HEK293 (cell line): Measurements from ENCODE around the gene GLCCI1.

Experiments
- CTCF ChIA-PET: fragments of 350-600 bp; formaldehyde crosslinking; extraction: SDS; loops from one replicate; lab custom pipeline; 2021; ENCODE audit warnings: antibody characterized with exemption; lab: Yijun Ruan, JAX
- POLR2A ChIA-PET: fragments of 300-600 bp; formaldehyde crosslinking; extraction: SDS; loops from one replicate; lab custom pipeline; 2020; ENCODE audit warnings: antibody characterized with exemption, inconsistent platforms; lab: Yijun Ruan, JAX
- H3K27ac ChIP-seq: fragments of 200-500 bp; sonication (Bioruptor generic); 2 replicates; pipeline ENCODE4 v1.5.1; 2014; ENCODE audit warnings: low read depth, low read length, control low read depth, inconsistent platforms; ENCODE audit errors: extremely low read depth
- H3K36me3 ChIP-seq, 2 experiments: fragments of 200-500 bp in 1 of 2; sonication (Bioruptor generic) in 1 of 2; 1 replicate in 1 of 2; 2 replicates in 1 of 2; pipeline ENCODE4 v1.5.1; 2014 to 2017; ENCODE audit warnings: inconsistent platforms in 2 of 2, low read length in 2 of 2; ENCODE audit not compliant: control insufficient read depth in 2 of 2, insufficient read depth in 1 of 2
- H3K4me1 ChIP-seq: fragments of 200-500 bp; sonication (Bioruptor generic); 2 replicates; pipeline ENCODE4 v1.5.1; 2014; ENCODE audit warnings: mild to moderate bottlenecking, low read length, inconsistent platforms; ENCODE audit not compliant: control insufficient read depth, insufficient read depth
- H3K4me3 ChIP-seq: 2 replicates; pipeline ENCODE4 v1.5.1; 2011; ENCODE audit warnings: low read depth, mild to moderate bottlenecking, control low read depth, low read length, moderate library complexity
- H3K9me3 ChIP-seq: fragments of 200-500 bp; sonication (Bioruptor generic); 2 replicates; pipeline ENCODE4 v1.5.1; 2014; ENCODE audit warnings: low read depth, low read length, inconsistent platforms; ENCODE audit not compliant: control insufficient read depth, insufficient read depth
- EGR2 ChIP-seq: fragments of 450-650 bp; formaldehyde crosslinking; IDR thresholded peaks from 2 replicates; pipeline ENCODE4 v1.5.1; 2016; ENCODE audit warnings: low read depth, missing biosample characterization, missing genetic modification characterization
- GFI1B ChIP-seq: fragments of 450-650 bp; formaldehyde crosslinking; IDR thresholded peaks from 2 replicates; pipeline ENCODE4 v1.5.1; 2016; ENCODE audit warnings: missing biosample characterization, missing genetic modification characterization
- KLF7 ChIP-seq: fragments of 450-650 bp; formaldehyde crosslinking; IDR thresholded peaks from 2 replicates; pipeline ENCODE4 v1.5.1; 2016; ENCODE audit warnings: missing biosample characterization, missing genetic modification characterization, borderline replicate concordance
- MYNN ChIP-seq: fragments of 450-650 bp; formaldehyde crosslinking; IDR thresholded peaks from 2 replicates; pipeline ENCODE4 v1.5.1; 2016; ENCODE audit warnings: missing biosample characterization, missing genetic modification characterization, borderline replicate concordance
- OSR2 ChIP-seq: fragments of 450-650 bp; formaldehyde crosslinking; IDR thresholded peaks from 2 replicates; pipeline ENCODE4 v1.5.1; 2016; ENCODE audit warnings: missing biosample characterization, missing genetic modification characterization
- ZBTB17 ChIP-seq: fragments of 450-650 bp; formaldehyde crosslinking; IDR thresholded peaks from 2 replicates; pipeline ENCODE4 v1.5.1; 2016; ENCODE audit warnings: missing biosample characterization, missing genetic modification characterization
- ZNF121 ChIP-seq: fragments of 450-650 bp; formaldehyde crosslinking; IDR thresholded peaks from 2 replicates; pipeline ENCODE4 v1.5.1; 2016; ENCODE audit warnings: missing biosample characterization, missing genetic modification characterization
- ZNF2 ChIP-seq: fragments of 450-650 bp; formaldehyde crosslinking; IDR thresholded peaks from 2 replicates; pipeline ENCODE4 v1.5.1; 2016; ENCODE audit warnings: missing biosample characterization, missing genetic modification characterization
- ZNF202 ChIP-seq: fragments of 450-650 bp; formaldehyde crosslinking; IDR thresholded peaks from 2 replicates; pipeline ENCODE4 v1.5.1; 2016; ENCODE audit warnings: missing biosample characterization, missing genetic modification characterization, borderline replicate concordance
- ZNF211 ChIP-seq: fragments of 450-650 bp; formaldehyde crosslinking; IDR thresholded peaks from 2 replicates; pipeline ENCODE4 v1.5.1; 2016; ENCODE audit warnings: low read depth, missing biosample characterization, missing genetic modification characterization
- ZNF23 ChIP-seq: fragments of 450-650 bp; formaldehyde crosslinking; IDR thresholded peaks from 2 replicates; pipeline ENCODE4 v1.5.1; 2016; ENCODE audit warnings: missing biosample characterization, missing genetic modification characterization, borderline replicate concordance
- ZNF324 ChIP-seq: fragments of 450-650 bp; formaldehyde crosslinking; IDR thresholded peaks from 2 replicates; pipeline ENCODE4 v1.5.1; 2016; ENCODE audit warnings: missing biosample characterization, missing genetic modification characterization
- ZNF354C ChIP-seq: fragments of 450-650 bp; formaldehyde crosslinking; IDR thresholded peaks from 2 replicates; pipeline ENCODE4 v1.5.1; 2016; ENCODE audit warnings: missing biosample characterization, missing genetic modification characterization, low read depth, borderline replicate concordance
- ZNF37A ChIP-seq: fragments of 450-650 bp; IDR thresholded peaks from 2 replicates; pipeline ENCODE4 v1.5.1; 2018; ENCODE audit warnings: missing biosample characterization, missing genetic modification characterization
- ZNF394 ChIP-seq: fragments of 450-650 bp; formaldehyde crosslinking; IDR thresholded peaks from 2 replicates; pipeline ENCODE4 v1.5.1; 2016; ENCODE audit warnings: missing biosample characterization, missing genetic modification characterization, mild to moderate bottlenecking, moderate library complexity, borderline replicate concordance
- ZNF544 ChIP-seq: fragments of 450-650 bp; formaldehyde crosslinking; IDR thresholded peaks from 2 replicates; pipeline ENCODE4 v1.5.0; 2017; ENCODE audit warnings: missing biosample characterization, missing genetic modification characterization
- ZNF571 ChIP-seq: fragments of 450-650 bp; formaldehyde crosslinking; IDR thresholded peaks from 2 replicates; pipeline ENCODE4 v1.5.0; 2017; ENCODE audit warnings: missing biosample characterization, missing genetic modification characterization
- ZNF660 ChIP-seq: fragments of 450-650 bp; IDR thresholded peaks from 2 replicates; pipeline ENCODE4 v1.5.1; 2018; ENCODE audit warnings: missing biosample characterization, mild to moderate bottlenecking, missing genetic modification characterization
- ZNF701 ChIP-seq: fragments of 450-650 bp; formaldehyde crosslinking; IDR thresholded peaks from 2 replicates; pipeline ENCODE4 v1.5.1; 2016; ENCODE audit warnings: missing biosample characterization, missing genetic modification characterization
- ZNF747 ChIP-seq: fragments of 450-650 bp; formaldehyde crosslinking; IDR thresholded peaks from 2 replicates; pipeline ENCODE4 v1.5.1; 2016; ENCODE audit warnings: missing biosample characterization, missing genetic modification characterization
- TF ChIP-seq, protein P1 (sequence below): fragments of 450-650 bp; formaldehyde crosslinking; IDR thresholded peaks from 2 replicates; pipeline ENCODE4 v1.5.1; 2017; ENCODE audit warnings: missing biosample characterization, missing genetic modification characterization
- TF ChIP-seq, protein P2 (sequence below): fragments of 450-650 bp; formaldehyde crosslinking; IDR thresholded peaks from 2 replicates; pipeline ENCODE4 v1.5.1; 2017; ENCODE audit warnings: missing biosample characterization, missing genetic modification characterization
- TF ChIP-seq, protein P3 (sequence below): fragments of 450-650 bp; formaldehyde crosslinking; IDR thresholded peaks from 2 replicates; pipeline ENCODE4 v1.5.1; 2016; ENCODE audit warnings: missing biosample characterization, missing genetic modification characterization
- TF ChIP-seq, protein P4 (sequence below): fragments of 450-650 bp; formaldehyde crosslinking; IDR thresholded peaks from 2 replicates; pipeline ENCODE4 v1.5.1; 2016; ENCODE audit warnings: missing biosample characterization, missing genetic modification characterization
- TF ChIP-seq, protein P5 (sequence below): fragments of 450-650 bp; formaldehyde crosslinking; IDR thresholded peaks from 2 replicates; pipeline ENCODE4 v1.5.1; 2016; ENCODE audit warnings: missing biosample characterization, missing genetic modification characterization
- TF ChIP-seq, protein P6 (sequence below): fragments of 450-650 bp; formaldehyde crosslinking; IDR thresholded peaks from 2 replicates; pipeline ENCODE4 v1.5.1; 2016; ENCODE audit warnings: missing biosample characterization, missing genetic modification characterization

GLCCI1 gene

DNA sequence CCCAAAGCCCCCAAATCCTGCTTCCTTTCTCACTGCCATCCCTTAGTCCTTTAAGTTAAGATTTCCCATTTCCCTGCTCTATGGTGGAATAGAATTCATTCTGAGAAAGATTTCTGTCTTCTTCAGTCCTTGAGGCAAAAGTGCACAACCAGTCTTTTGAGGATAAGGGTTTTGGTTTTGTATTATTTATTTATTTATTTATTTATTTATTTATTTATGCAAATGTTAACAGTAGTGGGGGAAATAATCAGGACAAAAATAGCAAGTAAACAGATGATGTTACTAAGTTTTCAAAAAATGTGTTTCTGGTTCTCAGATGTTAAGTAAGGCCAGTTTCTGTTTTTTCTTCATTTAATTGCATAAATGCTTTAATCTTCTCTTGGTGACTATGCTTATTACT, 84.2 kb downstream of the GLCCI1 start (continued):
- TF ChIP-seq ZNF121 (tag by site-specific recombination) = no peak
- TF ChIP-seq, protein P1, sequence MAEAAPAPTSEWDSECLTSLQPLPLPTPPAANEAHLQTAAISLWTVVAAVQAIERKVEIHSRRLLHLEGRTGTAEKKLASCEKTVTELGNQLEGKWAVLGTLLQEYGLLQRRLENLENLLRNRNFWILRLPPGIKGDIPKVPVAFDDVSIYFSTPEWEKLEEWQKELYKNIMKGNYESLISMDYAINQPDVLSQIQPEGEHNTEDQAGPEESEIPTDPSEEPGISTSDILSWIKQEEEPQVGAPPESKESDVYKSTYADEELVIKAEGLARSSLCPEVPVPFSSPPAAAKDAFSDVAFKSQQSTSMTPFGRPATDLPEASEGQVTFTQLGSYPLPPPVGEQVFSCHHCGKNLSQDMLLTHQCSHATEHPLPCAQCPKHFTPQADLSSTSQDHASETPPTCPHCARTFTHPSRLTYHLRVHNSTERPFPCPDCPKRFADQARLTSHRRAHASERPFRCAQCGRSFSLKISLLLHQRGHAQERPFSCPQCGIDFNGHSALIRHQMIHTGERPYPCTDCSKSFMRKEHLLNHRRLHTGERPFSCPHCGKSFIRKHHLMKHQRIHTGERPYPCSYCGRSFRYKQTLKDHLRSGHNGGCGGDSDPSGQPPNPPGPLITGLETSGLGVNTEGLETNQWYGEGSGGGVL (tag by site-specific recombination) = no peak

DNA sequence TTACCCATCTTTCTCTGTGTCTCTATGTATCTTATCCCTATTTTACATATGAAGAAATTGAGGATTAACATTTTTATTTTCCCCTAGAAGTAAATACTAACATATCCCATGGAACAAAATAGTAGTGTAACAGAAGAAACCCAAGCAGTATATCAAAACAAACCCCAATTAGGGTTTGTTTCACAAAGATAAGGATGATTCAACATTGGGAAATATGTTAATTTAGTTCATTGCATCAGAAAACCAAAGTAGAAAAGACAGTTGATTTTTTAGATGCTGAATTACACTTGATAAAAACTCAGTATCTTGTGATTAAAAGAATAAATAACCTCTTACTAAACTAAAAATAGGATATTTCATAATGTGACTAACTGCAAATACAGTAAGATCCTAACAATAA, 87.8 kb downstream of the GLCCI1 start:
- Histone ChIP-seq H3K4me3 (no peak overlapping the region), H3K9me3 (no peaks in the 10 kb centered on the region), H3K27ac (no peak overlapping the region), H3K4me1 (no peaks in the 10 kb centered on the region), H3K36me3 (peaks cover 3 to 11% of the 10 kb centered on the region in 2 experiments; a peak in 2 of 3 replicates)
- ChIA-PET POLR2A (no interaction called here), CTCF (no interaction called here)
- TF ChIP-seq ZNF202 (tag by site-specific recombination) (no peak), ZNF211 (tag by site-specific recombination) (no peak), OSR2 (tag by site-specific recombination) (no peak), MYNN (tag by site-specific recombination) (no peak), ZNF747 (tag by site-specific recombination) (no peak), EGR2 (tag by site-specific recombination) (no peak), ZBTB17 (tag by site-specific recombination) (no peak), ZNF660 (tag by site-specific recombination) (no peak)
- TF ChIP-seq, protein P2, sequence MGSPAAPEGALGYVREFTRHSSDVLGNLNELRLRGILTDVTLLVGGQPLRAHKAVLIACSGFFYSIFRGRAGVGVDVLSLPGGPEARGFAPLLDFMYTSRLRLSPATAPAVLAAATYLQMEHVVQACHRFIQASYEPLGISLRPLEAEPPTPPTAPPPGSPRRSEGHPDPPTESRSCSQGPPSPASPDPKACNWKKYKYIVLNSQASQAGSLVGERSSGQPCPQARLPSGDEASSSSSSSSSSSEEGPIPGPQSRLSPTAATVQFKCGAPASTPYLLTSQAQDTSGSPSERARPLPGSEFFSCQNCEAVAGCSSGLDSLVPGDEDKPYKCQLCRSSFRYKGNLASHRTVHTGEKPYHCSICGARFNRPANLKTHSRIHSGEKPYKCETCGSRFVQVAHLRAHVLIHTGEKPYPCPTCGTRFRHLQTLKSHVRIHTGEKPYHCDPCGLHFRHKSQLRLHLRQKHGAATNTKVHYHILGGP = no peak
- TF ChIP-seq, protein P3, sequence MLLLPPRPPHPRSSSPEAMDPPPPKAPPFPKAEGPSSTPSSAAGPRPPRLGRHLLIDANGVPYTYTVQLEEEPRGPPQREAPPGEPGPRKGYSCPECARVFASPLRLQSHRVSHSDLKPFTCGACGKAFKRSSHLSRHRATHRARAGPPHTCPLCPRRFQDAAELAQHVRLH (tag by site-specific recombination) = no peak

DNA sequence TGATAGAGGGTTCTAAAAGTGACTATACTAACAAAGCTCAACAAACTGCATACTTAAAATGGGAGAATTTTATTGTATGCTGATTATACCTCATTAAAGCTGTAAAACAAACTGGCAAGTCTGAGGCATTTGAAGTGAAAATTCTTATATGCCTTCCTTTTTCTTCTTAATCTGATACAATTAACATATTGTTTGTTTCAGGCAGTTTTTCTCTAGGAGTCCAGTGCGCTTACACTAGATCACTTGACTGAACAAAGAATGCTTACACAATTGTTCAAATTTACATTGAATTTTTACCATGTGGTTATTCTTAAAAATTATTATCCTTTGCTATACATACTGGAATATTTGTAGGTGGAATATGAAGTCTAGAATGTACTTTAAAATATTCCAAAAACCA, 89.0 kb downstream of the GLCCI1 start:
- H3K36me3 ChIP-seq = peaks cover 3 to 15% of the 10 kb centered on the region in 2 experiments
- no peaks in the 10 kb centered on the region for H3K4me1 ChIP-seq
- ChIA-PET POLR2A (no interaction called here), CTCF (no interaction called here)
- H3K9me3 ChIP-seq = no peaks in the 10 kb centered on the region
- TF ChIP-seq, protein P4, sequence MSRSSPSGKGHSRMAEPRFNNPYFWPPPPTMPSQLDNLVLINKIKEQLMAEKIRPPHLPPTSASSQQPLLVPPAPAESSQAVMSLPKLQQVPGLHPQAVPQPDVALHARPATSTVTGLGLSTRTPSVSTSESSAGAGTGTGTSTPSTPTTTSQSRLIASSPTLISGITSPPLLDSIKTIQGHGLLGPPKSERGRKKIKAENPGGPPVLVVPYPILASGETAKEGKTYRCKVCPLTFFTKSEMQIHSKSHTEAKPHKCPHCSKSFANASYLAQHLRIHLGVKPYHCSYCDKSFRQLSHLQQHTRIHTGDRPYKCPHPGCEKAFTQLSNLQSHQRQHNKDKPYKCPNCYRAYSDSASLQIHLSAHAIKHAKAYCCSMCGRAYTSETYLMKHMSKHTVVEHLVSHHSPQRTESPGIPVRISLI = no peak
- TF ChIP-seq ZNF23 (tag by site-specific recombination) (no peak), ZNF544 (no peak), ZNF571 (tag by site-specific recombination) (no peak), KLF7 (tag by site-specific recombination) (no peak), ZNF354C (no peak), ZNF394 (tag by site-specific recombination) (no peak), ZNF324 (no peak), ZNF2 (tag by site-specific recombination) (no peak), GFI1B (no peak), ZNF37A (no peak), ZNF701 (tag by site-specific recombination) (no peak)
- TF ChIP-seq, protein P5, sequence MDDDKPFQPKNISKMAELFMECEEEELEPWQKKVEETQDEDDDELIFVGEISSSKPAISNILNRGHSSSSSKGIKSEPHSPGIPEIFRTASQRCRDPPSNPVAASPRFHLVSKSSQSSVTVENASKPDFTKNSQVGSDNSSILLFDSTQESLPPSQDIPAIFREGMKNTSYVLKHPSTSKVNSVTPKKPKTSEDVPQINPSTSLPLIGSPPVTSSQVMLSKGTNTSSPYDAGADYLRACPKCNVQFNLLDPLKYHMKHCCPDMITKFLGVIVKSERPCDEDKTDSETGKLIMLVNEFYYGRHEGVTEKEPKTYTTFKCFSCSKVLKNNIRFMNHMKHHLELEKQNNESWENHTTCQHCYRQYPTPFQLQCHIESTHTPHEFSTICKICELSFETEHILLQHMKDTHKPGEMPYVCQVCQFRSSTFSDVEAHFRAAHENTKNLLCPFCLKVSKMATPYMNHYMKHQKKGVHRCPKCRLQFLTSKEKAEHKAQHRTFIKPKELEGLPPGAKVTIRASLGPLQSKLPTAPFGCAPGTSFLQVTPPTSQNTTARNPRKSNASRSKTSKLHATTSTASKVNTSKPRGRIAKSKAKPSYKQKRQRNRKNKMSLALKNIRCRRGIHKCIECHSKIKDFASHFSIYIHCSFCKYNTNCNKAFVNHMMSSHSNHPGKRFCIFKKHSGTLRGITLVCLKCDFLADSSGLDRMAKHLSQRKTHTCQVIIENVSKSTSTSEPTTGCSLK (tag by site-specific recombination) = no peak
- TF ChIP-seq, protein P6, sequence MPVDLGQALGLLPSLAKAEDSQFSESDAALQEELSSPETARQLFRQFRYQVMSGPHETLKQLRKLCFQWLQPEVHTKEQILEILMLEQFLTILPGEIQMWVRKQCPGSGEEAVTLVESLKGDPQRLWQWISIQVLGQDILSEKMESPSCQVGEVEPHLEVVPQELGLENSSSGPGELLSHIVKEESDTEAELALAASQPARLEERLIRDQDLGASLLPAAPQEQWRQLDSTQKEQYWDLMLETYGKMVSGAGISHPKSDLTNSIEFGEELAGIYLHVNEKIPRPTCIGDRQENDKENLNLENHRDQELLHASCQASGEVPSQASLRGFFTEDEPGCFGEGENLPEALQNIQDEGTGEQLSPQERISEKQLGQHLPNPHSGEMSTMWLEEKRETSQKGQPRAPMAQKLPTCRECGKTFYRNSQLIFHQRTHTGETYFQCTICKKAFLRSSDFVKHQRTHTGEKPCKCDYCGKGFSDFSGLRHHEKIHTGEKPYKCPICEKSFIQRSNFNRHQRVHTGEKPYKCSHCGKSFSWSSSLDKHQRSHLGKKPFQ (tag by site-specific recombination) = no peak
- H3K4me3 ChIP-seq = no peak overlapping the region
- H3K27ac ChIP-seq = no peak overlapping the region
